Activated gamma-delta T cell treated with Interleukin-2 at 50 U/mL for 16 hours (primary cell): ENCODE measurements around the gene MC3R.

Experiments
- DNase-seq: peaks from one replicate; pipeline ENCODE4 v3.0.0-alpha.2; 2020

Gene MC3R

GRCh38 chr20:56257604-56258003 lies 9.1 kb downstream of the MC3R start:
- DNase-seq, result no peak

GRCh38 chr20:56259948-56260347 lies 11.4 kb downstream of the MC3R start:
- DNase-seq, result no peak

- no peak for DNase-seq
These were observed 20.0 kb downstream of the MC3R start for GRCh38 chr20:56268536-56268935.

- DNase-seq, result no peak
These were observed 23.4 kb downstream of the MC3R start for GRCh38 chr20:56271974-56272373.

GRCh38 chr20:56273491-56273890 lies 25.0 kb downstream of the MC3R start:
- DNase-seq, result no peak

GRCh38 chr20:56274156-56274555 lies 25.6 kb downstream of the MC3R start:
- no peak for DNase-seq

- no peak for DNase-seq
These were observed 29.7 kb downstream of the MC3R start for GRCh38 chr20:56278196-56278595.

- DNase-seq, result no peak
These were observed 37.0 kb downstream of the MC3R start for GRCh38 chr20:56285496-56285895.

- no peak for DNase-seq
These were observed 41.1 kb downstream of the MC3R start for GRCh38 chr20:56289652-56290051.

- DNase-seq, result no peak
These were observed 50.8 kb downstream of the MC3R start for GRCh38 chr20:56299362-56299761.
